Epithelial cell of proximal tubule (primary cell): Measurements from ENCODE around the gene CCDC179. TPM values are rescaled to one million over a fixed set of nuclear protein-coding genes. Genes with fewer than 3 reads are reported as not detected.

Experiments used
- DNase-seq: peaks from one replicate; pipeline ENCODE4 v3.0.0-alpha.2; 2011; ENCODE audit warnings: low read depth
- H3K4me3 ChIP-seq: 2 replicates; pipeline ENCODE4 v1.5.1; 2011; ENCODE audit warnings: low read depth, mild to moderate bottlenecking, low read length
- total RNA-seq: library from RNA; depleted of rRNA; stranded (reverse); fragments of >200 nt; gene quantifications from 2 replicates; pipeline ENCODE4 v1.2.3, GENCODE V29; 2015
- TF ChIP-seq, protein P1 (sequence below): conservative IDR thresholded peaks from 2 replicates; pipeline ENCODE4 v1.5.1; 2012; ENCODE audit warnings: low read depth, mild to moderate bottlenecking, low read length

The CCDC179 gene
- total RNA-seq, 1 donor from 2014 or later, result not detected

DNA sequence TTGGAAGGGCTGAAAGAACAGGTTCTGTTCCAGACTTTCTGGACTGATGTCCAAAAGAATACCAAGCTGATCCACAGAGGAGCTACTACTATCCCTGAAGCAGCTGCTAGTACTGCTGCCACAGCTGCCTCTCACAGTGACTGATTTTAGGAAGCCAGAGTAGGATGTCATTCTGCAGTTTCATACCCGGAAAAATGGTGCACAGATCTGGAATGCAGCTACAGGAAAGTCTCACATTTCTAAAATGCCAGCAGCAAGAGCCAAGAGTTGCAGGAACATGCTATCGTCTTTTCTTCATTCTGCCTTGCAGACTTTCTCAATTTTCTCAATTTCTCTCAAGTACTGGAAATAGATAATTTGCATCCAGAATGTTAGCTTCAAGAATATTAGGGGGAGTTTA lies 19.4 kb upstream of the CCDC179 start:
- H3K4me3 ChIP-seq, result no peak overlapping the region
- TF ChIP-seq, protein P1, sequence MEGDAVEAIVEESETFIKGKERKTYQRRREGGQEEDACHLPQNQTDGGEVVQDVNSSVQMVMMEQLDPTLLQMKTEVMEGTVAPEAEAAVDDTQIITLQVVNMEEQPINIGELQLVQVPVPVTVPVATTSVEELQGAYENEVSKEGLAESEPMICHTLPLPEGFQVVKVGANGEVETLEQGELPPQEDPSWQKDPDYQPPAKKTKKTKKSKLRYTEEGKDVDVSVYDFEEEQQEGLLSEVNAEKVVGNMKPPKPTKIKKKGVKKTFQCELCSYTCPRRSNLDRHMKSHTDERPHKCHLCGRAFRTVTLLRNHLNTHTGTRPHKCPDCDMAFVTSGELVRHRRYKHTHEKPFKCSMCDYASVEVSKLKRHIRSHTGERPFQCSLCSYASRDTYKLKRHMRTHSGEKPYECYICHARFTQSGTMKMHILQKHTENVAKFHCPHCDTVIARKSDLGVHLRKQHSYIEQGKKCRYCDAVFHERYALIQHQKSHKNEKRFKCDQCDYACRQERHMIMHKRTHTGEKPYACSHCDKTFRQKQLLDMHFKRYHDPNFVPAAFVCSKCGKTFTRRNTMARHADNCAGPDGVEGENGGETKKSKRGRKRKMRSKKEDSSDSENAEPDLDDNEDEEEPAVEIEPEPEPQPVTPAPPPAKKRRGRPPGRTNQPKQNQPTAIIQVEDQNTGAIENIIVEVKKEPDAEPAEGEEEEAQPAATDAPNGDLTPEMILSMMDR, result no peak
- no peak for DNase-seq

DNA sequence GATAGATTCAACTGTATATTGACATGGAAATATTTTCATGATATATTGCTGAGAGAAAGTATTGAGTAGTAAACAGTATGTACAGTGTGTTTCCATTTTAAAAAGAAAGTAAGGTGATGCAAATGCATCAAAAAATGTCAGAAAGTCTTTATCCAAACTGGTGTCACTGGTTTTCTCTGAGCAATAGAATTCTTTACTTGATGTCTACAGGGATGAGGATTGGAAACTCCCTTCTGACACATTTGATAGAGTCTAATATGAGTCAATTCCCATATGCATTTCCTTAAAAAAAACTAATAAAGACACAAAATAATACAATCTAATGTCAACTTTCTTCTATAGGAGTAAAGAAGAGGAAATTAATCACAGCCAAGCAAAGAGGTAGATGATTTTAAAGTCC lies 18.3 kb upstream of the CCDC179 start:
- TF ChIP-seq, protein P1, result no peak
- no peak overlapping the region for H3K4me3 ChIP-seq
- no peak for DNase-seq

DNA sequence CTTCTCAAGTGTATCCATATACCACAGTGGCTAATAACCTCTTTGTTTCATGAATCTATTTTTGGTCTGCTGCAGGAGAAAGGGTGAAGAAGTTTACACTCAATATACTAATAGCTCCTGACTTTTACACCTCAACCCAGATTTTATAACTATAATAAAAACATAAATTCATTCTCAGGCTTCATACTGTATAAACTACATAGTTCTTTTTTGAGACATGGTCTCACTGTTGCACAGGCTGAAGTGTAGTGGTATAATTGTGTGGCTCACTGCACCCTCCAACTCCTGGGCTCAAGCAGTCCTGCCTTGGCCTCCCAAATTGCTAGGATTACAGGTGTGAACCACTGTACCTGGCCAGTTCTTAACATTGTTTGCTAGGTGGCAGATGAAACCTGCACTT lies 17.8 kb upstream of the CCDC179 start:
- H3K4me3 ChIP-seq, result no peak overlapping the region
- DNase-seq, result no peak
- TF ChIP-seq, protein P1, result no peak

DNA sequence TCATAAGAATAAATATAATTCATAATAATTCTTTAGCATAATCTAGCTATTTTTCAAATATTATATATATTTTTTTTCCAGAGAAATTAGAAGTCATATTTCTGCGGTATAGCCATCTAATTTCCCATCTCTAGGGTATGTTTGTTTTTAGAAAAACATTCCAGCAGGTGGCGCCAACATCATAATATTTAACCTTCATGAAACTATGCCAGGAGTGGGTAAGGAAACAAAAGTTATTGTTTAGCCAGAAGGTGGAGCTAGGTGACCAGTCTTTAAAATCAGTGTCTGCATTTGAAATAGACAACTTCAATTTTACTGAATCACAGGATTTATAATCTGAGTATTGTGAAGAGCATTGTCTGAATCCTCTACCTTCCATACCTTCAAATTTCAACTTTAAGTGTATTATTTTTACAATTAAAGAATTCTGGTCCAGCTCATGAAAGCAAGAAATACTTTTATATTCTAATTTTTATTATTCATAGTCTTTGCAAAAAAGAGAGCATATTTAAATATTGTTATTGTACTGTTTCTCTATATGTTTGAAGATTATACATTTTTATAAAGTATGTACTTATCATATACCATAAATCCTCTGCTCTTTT lies 15.7 kb upstream of the CCDC179 start:
- H3K4me3 ChIP-seq, result no peak overlapping the region
- TF ChIP-seq, protein P1, result peak; percentile 78
- DNase-seq, result peak; percentile 38

DNA sequence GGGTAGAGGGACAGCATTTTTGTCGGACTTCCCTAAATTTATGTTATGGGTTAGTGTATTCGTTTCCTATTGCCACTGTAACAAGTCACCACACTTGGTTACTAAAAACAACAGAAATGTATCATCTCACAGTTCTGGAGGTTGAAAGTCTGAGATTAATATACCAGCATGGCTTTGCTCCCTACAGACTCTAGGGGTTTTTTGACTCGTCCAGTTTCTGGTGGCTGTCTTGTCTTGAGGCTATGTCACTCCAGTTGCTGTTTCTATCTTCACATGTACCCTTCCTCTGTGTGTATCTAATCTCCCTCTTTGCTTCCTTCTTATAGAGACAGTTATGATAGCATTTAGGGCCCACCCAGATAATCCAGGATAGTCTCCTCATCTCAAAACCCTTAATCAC lies 9.1 kb upstream of the CCDC179 start:
- H3K4me3 ChIP-seq, result no peak overlapping the region
- no peak for DNase-seq
- TF ChIP-seq, protein P1, result no peak

DNA sequence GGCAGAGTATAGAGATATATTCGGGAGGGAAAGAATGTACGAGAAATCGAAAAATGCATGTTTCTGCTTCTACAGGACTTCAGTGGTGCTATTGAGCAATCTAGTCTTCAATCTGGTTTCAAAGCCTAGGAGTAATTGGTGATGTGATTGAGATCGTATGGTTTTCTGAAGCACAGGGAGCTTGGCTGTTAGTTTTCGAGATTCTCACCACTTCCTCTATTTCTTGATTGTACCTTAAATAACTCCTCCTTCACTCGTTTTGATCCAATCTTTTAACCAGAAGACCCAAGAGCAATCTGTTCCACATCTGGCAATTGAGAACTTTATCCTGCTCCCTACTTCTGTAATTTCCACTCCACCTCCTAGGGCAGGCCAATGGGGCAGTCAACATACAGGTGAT lies 518 bp downstream of the CCDC179 start:
- H3K4me3 ChIP-seq, result no peak overlapping the region
- TF ChIP-seq, protein P1, result no peak
- no peak for DNase-seq

DNA sequence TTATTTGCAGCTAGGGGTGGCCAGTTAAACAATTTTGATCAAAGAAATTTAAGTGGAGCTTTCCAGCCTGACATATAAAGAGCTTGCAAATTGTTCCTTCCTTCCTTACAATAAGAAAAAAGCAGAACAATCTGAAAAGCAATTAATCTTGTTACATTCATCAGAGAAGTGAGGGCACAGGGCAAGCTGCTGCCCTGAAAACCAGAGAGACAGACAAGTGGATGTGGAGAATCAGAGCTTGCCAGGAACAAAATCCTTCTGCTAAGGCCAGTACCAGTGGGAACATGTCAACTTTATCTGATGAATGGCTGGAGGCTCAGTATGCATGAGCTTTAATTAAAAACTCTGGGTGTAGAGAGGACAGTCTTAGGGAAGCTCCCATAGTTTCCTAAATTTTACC lies 8.8 kb downstream of the CCDC179 start:
- no peak for DNase-seq

More for the DNA sequence above, 8.8 kb downstream of the CCDC179 start:
- TF ChIP-seq, protein P1, result no peak
- no peak overlapping the region for H3K4me3 ChIP-seq
